ACHN (cell line): ENCODE results near the gene COX18.

ENCODE experiments used
- DNase-seq: peaks from one replicate; pipeline ENCODE4 v3.0.0-alpha.2; 2015
- in situ Hi-C: cut with HindIII; loops from 2 replicates; pipeline ENCODE4 v1.10.0; 2017; ENCODE audit warnings: low sequenced_read_pairs, low pct_ligation_motif_present, low pct_unique_long_range_greater_than_20kb

COX18 gene

DNA sequence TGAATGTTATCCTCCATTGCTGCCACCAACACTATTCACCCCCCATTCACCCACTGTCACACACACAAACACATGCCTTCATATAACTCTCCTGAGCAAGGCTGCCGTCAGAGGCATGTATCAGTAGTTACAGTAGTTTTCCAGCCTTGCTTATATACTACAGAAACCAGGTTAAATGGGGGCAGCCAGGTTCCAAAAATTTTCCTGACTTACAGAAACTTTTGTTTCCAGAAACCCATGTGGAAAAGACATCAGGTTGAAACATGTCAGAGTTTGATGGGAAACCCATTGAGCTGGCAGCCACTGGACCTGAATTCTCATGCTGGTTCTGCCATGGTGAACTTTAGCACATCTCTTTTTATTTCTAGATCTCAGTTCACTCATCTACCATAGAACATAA is 64.0 kb downstream of the COX18 start:
- DNase-seq = no peak
- in situ Hi-C loops = no loop called here
